Measurements from ENCODE around the gene MT3.

The MT3 gene

DNA sequence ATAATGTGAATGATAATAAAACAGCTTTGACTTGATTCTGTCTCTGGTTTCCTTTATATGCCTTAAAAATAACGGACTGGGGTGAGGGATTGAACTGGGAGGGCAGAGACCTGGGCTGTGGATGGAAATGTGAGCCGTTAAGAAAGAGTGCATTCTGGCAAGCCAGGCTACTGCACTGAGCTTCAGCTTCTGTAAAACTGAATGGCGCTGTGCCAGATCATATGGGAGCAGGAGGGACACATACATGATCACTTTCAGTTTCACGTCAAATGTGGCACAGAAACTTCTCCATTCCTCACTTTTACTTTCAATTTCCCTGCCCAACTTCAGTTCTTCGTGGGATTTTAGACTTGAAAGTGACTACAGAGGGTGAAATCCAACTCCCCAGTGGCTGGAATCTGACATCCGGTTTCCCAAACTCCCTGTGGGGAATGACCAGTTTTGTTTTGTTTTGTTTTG lies 20.2 kb downstream of the MT3 start:
- no peaks in the 10 kb centered on the region for H3K36me3 ChIP-seq (replicated peaks)
- TF ChIP-seq, protein P1, sequence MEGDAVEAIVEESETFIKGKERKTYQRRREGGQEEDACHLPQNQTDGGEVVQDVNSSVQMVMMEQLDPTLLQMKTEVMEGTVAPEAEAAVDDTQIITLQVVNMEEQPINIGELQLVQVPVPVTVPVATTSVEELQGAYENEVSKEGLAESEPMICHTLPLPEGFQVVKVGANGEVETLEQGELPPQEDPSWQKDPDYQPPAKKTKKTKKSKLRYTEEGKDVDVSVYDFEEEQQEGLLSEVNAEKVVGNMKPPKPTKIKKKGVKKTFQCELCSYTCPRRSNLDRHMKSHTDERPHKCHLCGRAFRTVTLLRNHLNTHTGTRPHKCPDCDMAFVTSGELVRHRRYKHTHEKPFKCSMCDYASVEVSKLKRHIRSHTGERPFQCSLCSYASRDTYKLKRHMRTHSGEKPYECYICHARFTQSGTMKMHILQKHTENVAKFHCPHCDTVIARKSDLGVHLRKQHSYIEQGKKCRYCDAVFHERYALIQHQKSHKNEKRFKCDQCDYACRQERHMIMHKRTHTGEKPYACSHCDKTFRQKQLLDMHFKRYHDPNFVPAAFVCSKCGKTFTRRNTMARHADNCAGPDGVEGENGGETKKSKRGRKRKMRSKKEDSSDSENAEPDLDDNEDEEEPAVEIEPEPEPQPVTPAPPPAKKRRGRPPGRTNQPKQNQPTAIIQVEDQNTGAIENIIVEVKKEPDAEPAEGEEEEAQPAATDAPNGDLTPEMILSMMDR (IDR thresholded peaks at IDR 0.05; ENCODE audit: low read depth, low read length, missing control alignments) = peak; percentile 30
- H3K27me3 ChIP-seq (replicated peaks) = no peaks in the 10 kb centered on the region
- peak overlapping the region; percentile 95 for H3K4me3 ChIP-seq (ENCODE audit: low read depth, low read length)
- in situ Hi-C loops (cut with HindIII; ENCODE audit: low pct_ligation_motif_present, low sequenced_read_pairs) = no loop called here
- H3K27ac ChIP-seq = peak overlapping the region; percentile 97
- DNase-seq = peak; percentile 81

DNA sequence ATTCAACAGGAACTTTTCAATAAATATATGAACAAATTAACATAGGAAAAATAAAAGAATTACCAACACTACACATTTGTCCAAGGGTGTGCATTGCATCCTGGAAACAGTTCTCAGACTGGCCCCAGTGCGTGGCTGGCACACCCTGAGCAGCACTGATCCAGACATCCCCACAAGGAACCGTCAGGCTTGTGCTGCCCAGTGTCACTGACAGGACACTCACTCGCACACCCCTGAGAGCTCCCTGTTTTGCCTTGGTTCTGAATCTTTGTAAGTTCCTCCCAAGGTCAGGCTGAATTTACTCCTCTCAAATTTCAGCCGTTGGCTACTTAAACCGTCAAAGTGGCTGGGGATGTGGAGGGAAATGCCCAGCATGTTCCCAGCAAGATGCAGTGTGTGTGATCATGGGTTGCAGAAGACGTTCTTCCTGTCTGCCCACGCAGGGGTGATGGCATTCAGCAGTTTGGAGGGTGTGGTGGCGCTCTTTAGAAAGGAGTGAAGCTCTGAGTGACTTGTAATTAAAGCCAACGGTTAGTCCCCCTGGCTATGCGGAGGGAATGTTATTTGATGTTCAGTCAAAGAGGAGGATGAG lies 20.8 kb downstream of the MT3 start:
- peak; percentile 92 for DNase-seq
- no peaks in the 10 kb centered on the region for H3K36me3 ChIP-seq (replicated peaks)
- H3K27me3 ChIP-seq (replicated peaks) = no peaks in the 10 kb centered on the region
- H3K4me3 ChIP-seq (ENCODE audit: low read depth, low read length) = peak overlapping the region; percentile 95
- TF ChIP-seq, protein P1 (IDR thresholded peaks at IDR 0.05; ENCODE audit: low read depth, low read length, missing control alignments) = no peak
- H3K27ac ChIP-seq = peak overlapping the region; percentile 97
- in situ Hi-C loops (cut with HindIII; ENCODE audit: low pct_ligation_motif_present, low sequenced_read_pairs) = no loop called here

DNA sequence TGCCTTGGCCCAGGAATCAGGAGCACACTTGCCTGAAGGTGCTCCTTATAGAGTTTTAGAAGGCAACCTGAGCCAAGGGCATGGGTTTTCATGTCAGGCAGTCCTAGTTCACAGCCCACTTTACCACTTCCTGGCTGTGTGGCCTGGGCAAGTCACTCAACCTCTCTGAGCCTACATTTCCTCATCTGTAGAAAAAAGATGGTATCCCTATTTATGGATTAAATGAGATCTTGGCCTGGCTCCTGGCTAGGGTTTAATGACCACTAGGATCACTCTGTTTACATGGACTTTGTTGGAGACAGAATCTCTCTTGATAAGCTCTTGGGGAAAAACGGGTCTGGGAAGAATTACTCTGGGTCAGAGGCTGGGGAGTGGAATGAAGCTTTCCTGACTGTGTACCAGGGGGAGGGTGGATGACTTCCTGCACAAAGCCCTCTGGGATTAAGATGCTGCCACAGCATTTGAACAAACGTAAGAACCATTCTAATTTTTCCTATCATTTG lies 21.3 kb downstream of the MT3 start:
- in situ Hi-C loops (cut with HindIII; ENCODE audit: low pct_ligation_motif_present, low sequenced_read_pairs) = no loop called here

DNA sequence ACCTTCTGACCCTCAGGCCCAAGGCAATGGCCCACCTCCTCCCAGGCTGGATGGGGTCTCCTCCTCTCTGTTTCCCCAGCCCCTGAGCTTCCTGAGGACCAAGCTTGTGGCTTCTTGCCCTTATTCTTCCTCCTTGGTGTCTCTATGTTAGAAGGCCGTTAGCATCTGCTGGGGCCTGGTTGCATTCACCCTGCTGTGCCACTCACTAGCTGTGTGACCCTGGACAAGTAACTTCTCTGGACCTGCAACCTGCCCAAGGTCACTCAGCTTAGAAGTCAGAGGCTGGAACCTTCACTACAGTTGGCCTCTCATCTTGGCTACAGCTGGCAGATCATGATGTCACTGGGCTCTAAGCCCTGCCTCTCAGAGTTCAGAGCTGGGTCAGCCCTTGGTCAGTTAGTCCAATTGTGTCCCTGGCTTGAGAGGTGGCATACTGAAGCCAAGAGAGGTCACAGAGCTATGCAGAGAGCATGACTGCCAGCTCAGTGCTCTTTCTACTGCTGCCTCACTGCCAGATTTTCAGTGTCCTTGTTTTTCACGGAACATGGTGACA lies 22.0 kb downstream of the MT3 start:
- H3K27me3 ChIP-seq (replicated peaks) = no peaks in the 10 kb centered on the region
- no peaks in the 10 kb centered on the region for H3K36me3 ChIP-seq (replicated peaks)
- peak overlapping the region; percentile 97 for H3K27ac ChIP-seq
- TF ChIP-seq, protein P1 (IDR thresholded peaks at IDR 0.05; ENCODE audit: low read depth, low read length, missing control alignments) = no peak
- in situ Hi-C loops (cut with HindIII; ENCODE audit: low pct_ligation_motif_present, low sequenced_read_pairs) = no loop called here
- DNase-seq = peak; percentile 32
- peak overlapping the region; percentile 9 for H3K4me3 ChIP-seq (ENCODE audit: low read depth, low read length)

More for the DNA sequence above, 21.3 kb downstream of the MT3 start:
- peak overlapping the region; percentile 95 for H3K4me3 ChIP-seq (ENCODE audit: low read depth, low read length)
- no peaks in the 10 kb centered on the region for H3K27me3 ChIP-seq (replicated peaks)
- peak overlapping the region; percentile 97 for H3K27ac ChIP-seq
- H3K36me3 ChIP-seq (replicated peaks) = no peaks in the 10 kb centered on the region
- TF ChIP-seq, protein P1 (IDR thresholded peaks at IDR 0.05; ENCODE audit: low read depth, low read length, missing control alignments) = no peak
- peak; percentile 60 for DNase-seq

DNA sequence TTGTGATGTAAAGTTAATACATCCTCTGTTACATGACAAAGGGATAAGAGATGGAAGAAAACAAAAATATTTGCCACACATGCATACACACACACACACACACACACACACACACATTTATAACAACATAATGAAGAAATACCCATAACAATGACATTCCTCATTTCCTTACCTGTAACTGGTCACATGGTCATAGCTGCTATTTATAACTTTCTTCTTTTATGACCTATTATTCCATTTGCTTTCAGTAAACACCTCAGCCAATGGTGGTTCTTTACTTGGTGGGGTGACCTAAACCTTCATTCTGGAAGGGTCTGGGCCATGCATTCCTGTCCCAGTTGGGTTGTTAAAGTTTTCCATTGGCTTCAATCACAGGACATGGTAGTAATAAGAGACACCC lies 24.4 kb downstream of the MT3 start:
- no peaks in the 10 kb centered on the region for H3K27me3 ChIP-seq (replicated peaks)
- no peak for DNase-seq
- H3K27ac ChIP-seq = peak overlapping the region; percentile 80
- H3K36me3 ChIP-seq (replicated peaks) = no peaks in the 10 kb centered on the region
- peak overlapping the region; percentile 18 for H3K4me3 ChIP-seq (ENCODE audit: low read depth, low read length)
- in situ Hi-C loops (cut with HindIII; ENCODE audit: low pct_ligation_motif_present, low sequenced_read_pairs) = no loop called here
- TF ChIP-seq, protein P1 (IDR thresholded peaks at IDR 0.05; ENCODE audit: low read depth, low read length, missing control alignments) = no peak
